Psoas muscle (tissue), 8 donors: ENCODE data around the gene SETX. TPM values are rescaled to one million over a fixed set of nuclear protein-coding genes. Genes with fewer than 3 reads are reported as not detected.
A peak's percentile ranks its signal among the peaks of the same experiment; 100 is the strongest.

Experiments used
- ATAC-seq, 4 donors: fragments of 200-7000 bp; cut with Tn5 transposase; one replicate each; pipeline ENCODE4 v1.9.1; 2020; ENCODE audit warnings: moderate library complexity in 3 of 4, mild to moderate bottlenecking in 2 of 4
- DNase-seq, 2 donors: peaks; one replicate each; pipeline ENCODE4 v3.0.0-alpha.2; 2020
- H3K27ac ChIP-seq: fragments of 200-600 bp; one replicate; pipeline ENCODE4 v1.8.0; 2022
- H3K27me3 ChIP-seq, 3 donors: fragments of 200-600 bp in 1 of 3; one replicate each; pipeline versions ENCODE4 v1.6.1 to v1.8.0; 2013 to 2022; ENCODE audit warnings: low read length in 2 of 3, mild to moderate bottlenecking in 2 of 3, moderate library complexity in 1 of 3; ENCODE audit not compliant: insufficient read depth in 3 of 3
- H3K36me3 ChIP-seq, 2 donors: fragments of 200-600 bp in 1 of 2; one replicate each; pipeline versions ENCODE4 v1.6.1 to v1.8.0; 2013 to 2022; ENCODE audit warnings: low read depth in 1 of 2, mild to moderate bottlenecking in 1 of 2, moderate library complexity in 1 of 2; ENCODE audit not compliant: insufficient read depth in 1 of 2
- H3K4me1 ChIP-seq: fragments of 200-600 bp; one replicate; pipeline ENCODE4 v1.8.0; 2022
- H3K4me3 ChIP-seq: fragments of 200-600 bp; one replicate; pipeline ENCODE4 v1.8.0; 2022; ENCODE audit warnings: mild to moderate bottlenecking
- H3K9me3 ChIP-seq: fragments of 200-600 bp; one replicate; pipeline ENCODE4 v1.8.0; 2022
- WGBS, 3 donors: extraction: QIAGEN DNeasy Blood & Tissue Kit; methylation state at CpG; one replicate each; pipeline versions ENCODE4 v1.1.6 to v1.1.7; 2013; 5-methylcytosine and 5-hydroxymethylcytosine counted together
- intact Hi-C, 2 donors: fragments of 100-400 bp; cut with DNase I; formaldehyde crosslinking; loops; one replicate each; pipeline versions ENCODE4 v1.11.0 to v1.14.2; 2022
- polyA plus RNA-seq, 3 donors: library from polyadenylated mRNA; stranded (reverse); fragments of 200-250 nt; gene quantifications; one replicate each; pipeline ENCODE4 v1.2.3, GENCODE V29; 2013
- total RNA-seq, 4 donors: library from RNA; stranded (reverse); fragmentation: NEBNext Ultra II Directional in 2 of 4; extraction: Animal tissue kit (Norgen Biotek cat#: 25700) in 2 of 4; gene quantifications; one replicate each; pipeline versions ENCODE4 v1.2.1 to v1.2.4, GENCODE V29; 2021 to 2023
- TF ChIP-seq, protein P1 (sequence below): fragments of 200-600 bp; IDR thresholded peaks from one replicate; pipeline ENCODE4 v1.8.0; 2022; ENCODE audit warnings: antibody characterized with exemption
- donor health status: healthy with polysubstance abuse.
- donor health status: DM: no; HTN: no; CAD: no; lungs with moderate emphysema.
- donor health status: Bipolar disorder and iron deficiency.
- donor health status: healthy.
- donor health status: DM: yes; HTN: yes; CAD: no.
- donor health status: DM: no; HTN: no; CAD: no.
- donor health status: DM: no; HTN: no; CAD: no.
- donor health status: DM: yes; HTN: yes; CAD: no.

Gene SETX
- total and polyA plus RNA-seq, 7 donors = 10.0 to 26.8 (median 20.6) TPM

DNA sequence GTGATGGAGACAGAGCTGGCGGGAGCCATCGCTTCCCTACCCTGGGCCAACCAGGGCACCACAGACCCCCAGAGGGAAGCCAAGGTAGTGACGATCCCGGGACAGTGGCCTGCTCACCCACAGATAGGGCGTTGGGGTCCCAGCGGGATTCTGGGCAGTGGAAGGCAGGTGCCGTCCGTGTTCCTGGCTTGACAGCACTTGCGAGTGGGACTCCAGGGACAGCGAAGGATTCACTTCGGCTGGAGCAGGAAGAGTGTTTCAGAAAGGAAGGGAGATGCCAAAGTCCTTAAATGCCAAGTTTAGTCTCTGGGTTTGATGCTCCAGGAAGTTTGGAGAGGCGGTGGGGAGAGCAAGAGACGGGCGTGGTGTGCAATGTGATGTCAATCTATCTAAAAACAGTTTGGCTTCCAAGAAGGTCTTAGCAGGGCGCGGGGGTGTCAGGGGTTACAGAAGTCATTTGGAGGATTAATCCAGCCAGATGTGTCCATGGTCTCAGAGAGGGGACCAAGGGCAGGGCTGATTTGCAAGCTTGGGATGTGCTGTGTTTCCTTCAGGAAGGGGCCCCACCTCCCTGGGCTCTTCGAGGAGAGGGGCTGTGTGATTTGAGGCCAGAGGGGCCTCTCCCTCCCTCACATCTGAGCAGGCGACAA, 118.0 kb downstream of the SETX start:
- Histone ChIP-seq H3K9me3 (no peaks in the 10 kb centered on the region), H3K27ac (no peak overlapping the region), H3K36me3 (no peaks in the 10 kb centered on the region), H3K27me3 (peaks cover 0 to 54% (median 12%) of the 10 kb centered on the region in 3 donors), H3K4me3 (no peak overlapping the region), H3K4me1 (no peaks in the 10 kb centered on the region)
- TF ChIP-seq, protein P1, sequence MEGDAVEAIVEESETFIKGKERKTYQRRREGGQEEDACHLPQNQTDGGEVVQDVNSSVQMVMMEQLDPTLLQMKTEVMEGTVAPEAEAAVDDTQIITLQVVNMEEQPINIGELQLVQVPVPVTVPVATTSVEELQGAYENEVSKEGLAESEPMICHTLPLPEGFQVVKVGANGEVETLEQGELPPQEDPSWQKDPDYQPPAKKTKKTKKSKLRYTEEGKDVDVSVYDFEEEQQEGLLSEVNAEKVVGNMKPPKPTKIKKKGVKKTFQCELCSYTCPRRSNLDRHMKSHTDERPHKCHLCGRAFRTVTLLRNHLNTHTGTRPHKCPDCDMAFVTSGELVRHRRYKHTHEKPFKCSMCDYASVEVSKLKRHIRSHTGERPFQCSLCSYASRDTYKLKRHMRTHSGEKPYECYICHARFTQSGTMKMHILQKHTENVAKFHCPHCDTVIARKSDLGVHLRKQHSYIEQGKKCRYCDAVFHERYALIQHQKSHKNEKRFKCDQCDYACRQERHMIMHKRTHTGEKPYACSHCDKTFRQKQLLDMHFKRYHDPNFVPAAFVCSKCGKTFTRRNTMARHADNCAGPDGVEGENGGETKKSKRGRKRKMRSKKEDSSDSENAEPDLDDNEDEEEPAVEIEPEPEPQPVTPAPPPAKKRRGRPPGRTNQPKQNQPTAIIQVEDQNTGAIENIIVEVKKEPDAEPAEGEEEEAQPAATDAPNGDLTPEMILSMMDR = no peak
- ATAC-seq (no peak), DNase-seq (no peak)
- 38 to 41% (median 40%) methylated on average over 18 of the region's 18 CpGs for WGBS, 3 donors
- intact Hi-C loops = loop anchor here (1.0 to 10.0 kb wide), 4 partner anchors 66 to 474 kb away; no protein-coding TSS in a partner anchor

DNA sequence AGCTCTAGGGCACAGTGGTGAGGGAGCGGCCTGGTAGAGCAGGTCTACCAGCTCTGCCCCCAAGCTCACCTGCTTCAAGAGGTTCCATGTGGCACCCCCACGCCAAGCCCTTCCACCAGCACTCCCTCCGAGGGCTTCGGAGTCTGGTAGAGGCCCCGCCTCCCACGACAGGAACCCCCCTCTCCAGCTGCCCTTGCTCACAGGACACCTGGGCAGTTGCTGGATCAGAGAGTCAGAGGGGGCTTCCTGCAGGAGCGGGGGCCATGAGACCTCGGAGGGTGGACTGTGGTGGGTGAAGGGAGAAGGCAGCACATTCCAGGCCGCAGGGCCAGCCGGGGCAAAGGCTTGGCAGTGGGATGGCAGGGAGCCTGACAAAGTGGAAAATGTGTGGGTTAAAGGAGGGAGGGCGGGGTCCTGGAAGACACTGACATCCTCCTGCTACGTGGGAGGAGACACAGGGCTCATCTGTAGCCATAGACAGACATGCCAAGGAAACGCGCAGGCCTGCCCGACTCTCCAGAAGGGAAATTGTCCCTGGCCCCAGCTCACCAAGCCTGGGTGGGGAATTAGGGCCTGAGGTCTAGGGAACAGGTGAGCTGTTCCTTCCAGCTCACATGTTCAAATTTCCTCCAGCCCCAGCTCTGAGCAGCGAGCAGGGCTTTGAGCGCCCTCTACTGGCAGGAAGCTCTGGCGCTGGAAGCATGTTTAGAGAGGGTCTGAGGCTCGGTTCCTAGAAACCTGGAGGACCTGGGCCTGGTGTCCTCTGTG, 118.7 kb downstream of the SETX start:
- Histone ChIP-seq H3K4me3 (no peak overlapping the region), H3K9me3 (no peaks in the 10 kb centered on the region), H3K27ac (no peak overlapping the region), H3K36me3 (no peaks in the 10 kb centered on the region), H3K27me3 (peaks cover 0 to 54% (median 12%) of the 10 kb centered on the region in 3 donors), H3K4me1 (no peaks in the 10 kb centered on the region)
- 41 to 44% (median 42%) methylated on average over 18 to 19 of the region's 19 CpGs for WGBS, 3 donors
- peak; percentile 47 to 79 (median 66) for ATAC-seq
- DNase-seq = peak; percentile 69 to 87
- TF ChIP-seq, protein P1 = peak; percentile 95
- intact Hi-C loops = loop anchor here (1.0 to 10.0 kb wide), 4 partner anchors 65 to 474 kb away; no protein-coding TSS in a partner anchor

DNA sequence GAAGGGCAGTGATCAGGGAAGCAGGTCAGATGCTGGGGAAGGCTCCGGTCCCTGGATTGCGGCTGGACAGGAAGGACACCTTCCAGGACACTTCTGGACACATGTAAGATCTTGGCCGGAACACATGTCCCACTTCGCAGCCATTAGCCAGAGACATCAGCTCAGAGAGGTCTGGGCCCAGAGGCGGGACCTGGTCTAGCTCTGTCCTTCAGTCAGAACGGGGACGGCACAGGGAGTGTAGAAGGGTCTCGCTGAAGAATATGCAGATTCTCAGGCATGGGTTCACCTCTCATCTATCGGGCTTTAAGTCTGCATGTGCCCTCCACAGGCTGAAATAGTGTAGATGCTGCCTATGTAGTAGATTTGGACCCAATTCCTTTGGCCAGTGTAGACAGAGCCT, 119.7 kb downstream of the SETX start:
- intact Hi-C loops = loop anchor here (5.0 to 10.0 kb wide), 2 partner anchors 170 to 473 kb away; no protein-coding TSS in a partner anchor
- WGBS, 3 donors = 49 to 61% (median 51%) methylated on average over 9 of the region's 9 CpGs
- ATAC-seq = no peak

DNA sequence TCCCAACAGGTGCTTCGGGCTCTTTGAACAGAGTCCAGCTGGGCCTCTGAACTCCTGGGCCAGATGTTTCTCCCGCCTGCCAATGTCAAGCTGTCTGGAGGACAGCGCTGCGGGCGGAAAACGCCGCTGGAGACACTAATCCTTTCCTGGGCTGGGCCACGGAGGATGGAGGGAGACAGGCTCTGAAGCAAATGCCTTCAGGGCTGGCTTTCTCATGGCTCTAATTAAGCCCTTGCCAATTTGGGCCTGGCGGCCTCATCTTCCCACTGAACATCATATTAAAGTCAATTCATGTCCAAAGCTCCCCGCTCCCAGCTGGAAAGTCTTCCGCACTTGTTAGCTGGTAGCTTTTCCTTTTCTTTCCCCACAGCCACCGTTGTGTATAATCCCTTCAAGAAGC, 120.3 kb downstream of the SETX start:
- no peak for DNase-seq

More for the DNA sequence above, 119.7 kb downstream of the SETX start:
- peaks cover 0 to 53% (median 16%) of the 10 kb centered on the region in 3 donors for H3K27me3 ChIP-seq
- H3K36me3 ChIP-seq = no peaks in the 10 kb centered on the region
- H3K4me3 ChIP-seq = no peak overlapping the region
- TF ChIP-seq, protein P1 = no peak
- no peaks in the 10 kb centered on the region for H3K4me1 ChIP-seq
- H3K9me3 ChIP-seq = no peaks in the 10 kb centered on the region
- DNase-seq = no peak
- no peak overlapping the region for H3K27ac ChIP-seq

More for the DNA sequence above, 120.3 kb downstream of the SETX start:
- Histone ChIP-seq H3K27me3 (peaks cover 0 to 54% (median 16%) of the 10 kb centered on the region in 3 donors), H3K36me3 (no peaks in the 10 kb centered on the region), H3K27ac (no peak overlapping the region), H3K9me3 (no peaks in the 10 kb centered on the region), H3K4me1 (no peaks in the 10 kb centered on the region), H3K4me3 (no peak overlapping the region)
- intact Hi-C loops = loop anchor here in 1 of 2 donors (10.0 kb wide), 1 partner anchor 170 kb away; no protein-coding TSS in a partner anchor
- ATAC-seq = no peak
- TF ChIP-seq, protein P1 = no peak
- WGBS, 3 donors = 27 to 45% (median 29%) methylated on average over 12 of the region's 12 CpGs
